Calu3 (cell line): Measurements from ENCODE around the gene GPR15LG. TPM values are rescaled to one million over a fixed set of nuclear protein-coding genes. Genes with fewer than 3 reads are reported as not detected.

Experiments used
- BruUV-seq: library from RNA; stranded (reverse); fragments of 400-500 nt; replicated peaks from 2 replicates; lab custom pipeline; 2021; lab: Mats Ljungman, UMichigan
- CTCF ChIA-PET: fragments of 300-600 bp; sonication (Branson Sonifier 250); formaldehyde crosslinking; loops from one replicate; lab custom pipeline; 2022; ENCODE audit warnings: antibody characterized with exemption; lab: Charles Lee
- DNase-seq: peaks from one replicate; pipeline ENCODE4 v3.0.0; 2022
- H3K27ac Mint-ChIP-seq: one replicate; pipeline ENCODE4 v1.8.0; 2022; ENCODE audit warnings: mixed read lengths; ENCODE audit not compliant: unreplicated experiment
- H3K27me3 Mint-ChIP-seq: one replicate; pipeline ENCODE4 v1.8.0; 2022; ENCODE audit warnings: mixed read lengths; ENCODE audit not compliant: unreplicated experiment
- H3K36me3 Mint-ChIP-seq: one replicate; pipeline ENCODE4 v1.8.0; 2022; ENCODE audit warnings: mild to moderate bottlenecking, moderate library complexity, mixed read lengths; ENCODE audit not compliant: insufficient read depth, unreplicated experiment
- H3K4me1 Mint-ChIP-seq: one replicate; pipeline ENCODE4 v1.8.0; 2022; ENCODE audit warnings: mild to moderate bottlenecking, low read depth, mixed read lengths; ENCODE audit not compliant: unreplicated experiment
- H3K4me3 Mint-ChIP-seq: one replicate; pipeline ENCODE4 v1.8.0; 2022; ENCODE audit warnings: mild to moderate bottlenecking, low read depth, moderate library complexity, mixed read lengths; ENCODE audit not compliant: unreplicated experiment
- H3K9me3 Mint-ChIP-seq: one replicate; pipeline ENCODE4 v1.8.0; 2022; ENCODE audit warnings: low read depth, mixed read lengths; ENCODE audit not compliant: unreplicated experiment
- intact Hi-C: fragments of 100-400 bp; cut with micrococcal nuclease; formaldehyde crosslinking; loops from one replicate; pipeline ENCODE4 v1.10.0; 2022; ENCODE audit not compliant: unreplicated experiment
- total RNA-seq: library from RNA; stranded (reverse); gene quantifications from 2 replicates; pipeline ENCODE4 v1.2.3, GENCODE V29; 2022
- TF ChIP-seq, protein P1 (sequence below): fragments of 200-600 bp; IDR thresholded peaks from one replicate; pipeline ENCODE4 v1.8.0; 2022; ENCODE audit warnings: antibody characterized with exemption; ENCODE audit not compliant: unreplicated experiment

GPR15LG gene
- total RNA-seq, 1 experiment from 2014 or later: not detected

DNA sequence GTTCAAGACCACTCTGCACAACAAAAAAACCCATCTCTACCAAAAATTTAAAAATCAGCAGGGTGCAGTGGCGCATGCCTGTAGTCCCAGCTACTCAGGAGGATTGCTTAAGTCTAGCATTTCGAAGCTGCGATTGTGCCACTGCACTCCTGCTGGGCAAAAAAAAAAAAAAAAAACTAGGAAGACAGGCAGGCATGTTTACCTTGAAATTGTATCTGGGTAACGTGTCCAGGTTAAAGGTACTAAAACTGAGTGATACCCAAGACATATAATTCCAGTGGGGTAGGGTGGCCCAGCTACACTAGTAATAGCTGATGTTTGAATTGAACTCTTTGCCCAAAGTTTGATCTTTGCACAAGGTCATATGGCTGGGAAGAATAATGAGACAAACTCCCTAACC, 18.1 kb upstream of the GPR15LG start:
- TF ChIP-seq, protein P1, sequence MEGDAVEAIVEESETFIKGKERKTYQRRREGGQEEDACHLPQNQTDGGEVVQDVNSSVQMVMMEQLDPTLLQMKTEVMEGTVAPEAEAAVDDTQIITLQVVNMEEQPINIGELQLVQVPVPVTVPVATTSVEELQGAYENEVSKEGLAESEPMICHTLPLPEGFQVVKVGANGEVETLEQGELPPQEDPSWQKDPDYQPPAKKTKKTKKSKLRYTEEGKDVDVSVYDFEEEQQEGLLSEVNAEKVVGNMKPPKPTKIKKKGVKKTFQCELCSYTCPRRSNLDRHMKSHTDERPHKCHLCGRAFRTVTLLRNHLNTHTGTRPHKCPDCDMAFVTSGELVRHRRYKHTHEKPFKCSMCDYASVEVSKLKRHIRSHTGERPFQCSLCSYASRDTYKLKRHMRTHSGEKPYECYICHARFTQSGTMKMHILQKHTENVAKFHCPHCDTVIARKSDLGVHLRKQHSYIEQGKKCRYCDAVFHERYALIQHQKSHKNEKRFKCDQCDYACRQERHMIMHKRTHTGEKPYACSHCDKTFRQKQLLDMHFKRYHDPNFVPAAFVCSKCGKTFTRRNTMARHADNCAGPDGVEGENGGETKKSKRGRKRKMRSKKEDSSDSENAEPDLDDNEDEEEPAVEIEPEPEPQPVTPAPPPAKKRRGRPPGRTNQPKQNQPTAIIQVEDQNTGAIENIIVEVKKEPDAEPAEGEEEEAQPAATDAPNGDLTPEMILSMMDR: no peak
- intact Hi-C loops: no loop called here
- Mint-ChIP-seq H3K27me3 (no peaks in the 10 kb centered on the region), H3K4me1 (no peaks in the 10 kb centered on the region), H3K4me3 (no peak overlapping the region), H3K27ac (no peak overlapping the region), H3K9me3 (no peaks in the 10 kb centered on the region), H3K36me3 (peaks cover 17% of the 10 kb centered on the region)
- no TSS peak for BruUV-seq
- CTCF ChIA-PET: no interaction called here
- DNase-seq: no peak

DNA sequence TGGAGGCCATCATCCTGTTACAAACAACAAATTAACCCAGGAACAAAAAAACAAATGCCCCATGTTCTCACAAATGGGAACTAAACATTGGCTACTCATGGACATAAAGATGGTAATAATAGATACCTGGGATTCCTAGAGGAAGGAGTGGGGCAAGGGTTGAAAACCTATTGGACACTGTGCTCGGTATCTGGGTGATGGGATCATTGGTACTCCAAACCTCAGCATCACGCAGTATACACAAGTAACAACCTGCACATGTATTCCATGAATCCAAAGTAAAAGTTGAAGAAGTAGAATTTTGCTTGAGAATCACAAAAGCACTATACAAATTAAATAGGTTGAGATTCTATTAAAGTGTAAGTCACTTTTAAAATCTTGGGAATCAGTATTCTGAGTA, 17.6 kb upstream of the GPR15LG start:
- TF ChIP-seq, protein P1: no peak
- Mint-ChIP-seq H3K9me3 (no peaks in the 10 kb centered on the region), H3K4me3 (no peak overlapping the region), H3K4me1 (no peaks in the 10 kb centered on the region), H3K27me3 (no peaks in the 10 kb centered on the region), H3K27ac (no peak overlapping the region), H3K36me3 (peaks cover 17% of the 10 kb centered on the region)
- intact Hi-C loops: no loop called here
- CTCF ChIA-PET: no interaction called here
- no TSS peak for BruUV-seq
- no peak for DNase-seq

DNA sequence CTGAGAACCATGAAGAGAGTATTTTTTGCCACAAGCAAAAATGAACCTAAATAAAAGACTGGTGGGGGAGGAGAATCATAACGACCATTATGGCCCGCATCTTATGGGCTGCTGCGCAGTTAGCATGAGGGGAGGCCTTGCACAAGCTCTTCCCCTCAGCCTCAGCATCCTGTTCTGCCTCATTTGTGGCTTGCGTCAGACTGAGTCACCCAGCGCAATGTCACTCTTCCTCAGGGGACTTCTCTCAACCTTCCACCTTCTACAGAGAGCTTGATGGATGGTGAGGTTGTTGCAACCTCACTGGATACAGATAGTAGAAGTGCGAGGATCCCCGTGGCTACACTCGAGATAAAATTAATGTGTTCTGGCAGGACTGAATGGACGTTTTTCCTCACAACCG, 16.8 kb upstream of the GPR15LG start:
- DNase-seq: no peak
- H3K4me1 Mint-ChIP-seq: no peaks in the 10 kb centered on the region
- CTCF ChIA-PET: no interaction called here
- peaks cover 17% of the 10 kb centered on the region for H3K36me3 Mint-ChIP-seq
- H3K27me3 Mint-ChIP-seq: no peaks in the 10 kb centered on the region
- BruUV-seq: no TSS peak
- H3K9me3 Mint-ChIP-seq: no peaks in the 10 kb centered on the region
- no peak overlapping the region for H3K4me3 Mint-ChIP-seq
- H3K27ac Mint-ChIP-seq: no peak overlapping the region
- intact Hi-C loops: no loop called here
- TF ChIP-seq, protein P1: no peak

DNA sequence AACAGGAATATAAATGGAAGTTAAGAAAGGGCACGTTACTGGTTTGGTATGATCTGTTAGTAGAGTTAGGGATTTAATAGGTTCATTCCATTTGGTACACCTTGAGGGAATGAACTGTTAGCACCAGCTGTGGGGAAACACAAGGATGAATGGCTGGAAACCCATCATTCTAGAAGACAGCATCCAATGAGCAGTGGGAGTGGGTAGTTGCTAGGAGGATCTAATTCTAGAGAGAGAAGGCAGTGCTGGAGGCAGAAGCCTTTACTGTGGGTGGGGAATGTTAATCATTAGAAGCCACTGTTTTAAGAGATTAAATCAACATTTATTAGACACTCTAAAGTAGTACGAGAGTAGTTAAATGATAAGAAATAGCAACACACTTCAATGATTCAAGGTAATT, 15.5 kb upstream of the GPR15LG start:
- intact Hi-C loops: no loop called here
- peaks cover 4% of the 10 kb centered on the region for H3K27me3 Mint-ChIP-seq
- no peak for DNase-seq
- H3K27ac Mint-ChIP-seq: no peak overlapping the region
- H3K4me1 Mint-ChIP-seq: no peaks in the 10 kb centered on the region
- CTCF ChIA-PET: no interaction called here
- TF ChIP-seq, protein P1: no peak
- H3K36me3 Mint-ChIP-seq: peaks cover 14% of the 10 kb centered on the region
- no peaks in the 10 kb centered on the region for H3K9me3 Mint-ChIP-seq
- H3K4me3 Mint-ChIP-seq: no peak overlapping the region
- BruUV-seq: no TSS peak
